Loucy (cell line): ENCODE data around the gene GIGYF2.

Experiments used
- H2AFZ ChIP-seq: fragments of 200-600 bp; sonication (generic); 2 replicates; pipeline ENCODE4 v1.6.0; 2016; ENCODE audit warnings: antibody characterized with exemption, mild to moderate bottlenecking, low read length, moderate library complexity
- H3F3A ChIP-seq: fragments of 200-600 bp; 2 replicates; pipeline ENCODE4 v1.6.0; 2016; ENCODE audit warnings: antibody characterized with exemption, low read depth, mild to moderate bottlenecking
- H3K27me3 ChIP-seq: fragments of 200-600 bp; sonication (generic); 2 replicates; pipeline ENCODE4 v1.6.1; 2014; ENCODE audit warnings: low read length, mild to moderate bottlenecking; ENCODE audit not compliant: insufficient read depth, poor library complexity, severe bottlenecking
- H3K36me3 ChIP-seq: fragments of 200-600 bp; sonication (generic); 2 replicates; pipeline ENCODE4 v1.6.1; 2016; ENCODE audit warnings: low read length; ENCODE audit not compliant: insufficient read depth
- H3K4me1 ChIP-seq: fragments of 200-600 bp; sonication (generic); 2 replicates; pipeline ENCODE4 v1.5.1; 2014; ENCODE audit warnings: low read length, mild to moderate bottlenecking; ENCODE audit not compliant: insufficient read depth, poor library complexity, severe bottlenecking
- H3K4me2 ChIP-seq: fragments of 200-600 bp; sonication (generic); 2 replicates; pipeline ENCODE4 v1.6.0; 2014; ENCODE audit warnings: antibody characterized with exemption, low read length, low read depth, mild to moderate bottlenecking; ENCODE audit not compliant: poor library complexity, severe bottlenecking
- H3K4me3 ChIP-seq: fragments of 200-600 bp; sonication (generic); 2 replicates; pipeline ENCODE4 v1.5.1; 2014; ENCODE audit warnings: low read length, mild to moderate bottlenecking, mixed read lengths; ENCODE audit not compliant: poor library complexity, severe bottlenecking
- H3K79me2 ChIP-seq: fragments of 200-600 bp; sonication (generic); 2 replicates; pipeline ENCODE4 v1.6.1; 2014; ENCODE audit warnings: low read length; ENCODE audit not compliant: insufficient read depth
- H3K9ac ChIP-seq: fragments of 200-600 bp; sonication (generic); 2 replicates; pipeline ENCODE4 v1.6.0; 2014; ENCODE audit warnings: mild to moderate bottlenecking, low read depth, low read length, moderate library complexity; ENCODE audit not compliant: poor library complexity, severe bottlenecking
- H3K9me2 ChIP-seq: fragments of 200-600 bp; sonication (generic); replicated peaks from 2 replicates; pipeline ENCODE4 v1.6.1; 2016; ENCODE audit warnings: low read depth, low read length, mixed read lengths
- H3K9me3 ChIP-seq: fragments of 200-600 bp; sonication (generic); 2 replicates; pipeline ENCODE4 v1.6.1; 2014; ENCODE audit warnings: mild to moderate bottlenecking, antibody characterized with exemption, low read length, low read depth; ENCODE audit not compliant: insufficient read depth
- H4K20me1 ChIP-seq: fragments of 200-600 bp; sonication (generic); 2 replicates; pipeline ENCODE4 v1.6.0; 2014; ENCODE audit warnings: antibody characterized with exemption, low read length, mild to moderate bottlenecking; ENCODE audit not compliant: insufficient read depth, poor library complexity, severe bottlenecking
- CTCF ChIP-seq: fragments of 200-600 bp; sonication (generic); conservative IDR thresholded peaks from 2 replicates; pipeline ENCODE4 v1.5.1; 2014; ENCODE audit warnings: mild to moderate bottlenecking, antibody characterized with exemption, low read length
- EZH2phosphoT487 ChIP-seq: fragments of 200-600 bp; IDR thresholded peaks from 2 replicates; pipeline ENCODE4 v1.6.1; 2018; ENCODE audit warnings: antibody characterized with exemption, mild to moderate bottlenecking, moderate library complexity, borderline replicate concordance

The GIGYF2 gene

GRCh38 chr2:232789082-232789481, 92.0 kb downstream of the GIGYF2 start:
- no peak overlapping the region for H3K9ac ChIP-seq
- no peaks in the 10 kb centered on the region for H4K20me1 ChIP-seq
- H3F3A ChIP-seq: no peaks in the 10 kb centered on the region
- H3K4me2 ChIP-seq: no peak overlapping the region
- H3K36me3 ChIP-seq: peaks cover 59% of the 10 kb centered on the region
- no peaks in the 10 kb centered on the region for H3K9me3 ChIP-seq
- no peak overlapping the region for H3K4me3 ChIP-seq
- H3K27me3 ChIP-seq: no peaks in the 10 kb centered on the region
- H3K9me2 ChIP-seq: no peaks in the 10 kb centered on the region
- peaks cover 9% of the 10 kb centered on the region for H3K4me1 ChIP-seq
- H3K79me2 ChIP-seq: no peaks in the 10 kb centered on the region
- H2AFZ ChIP-seq: no peak overlapping the region
- TF ChIP-seq CTCF (no peak), EZH2phosphoT487 (no peak)

- no peaks in the 10 kb centered on the region for H3F3A ChIP-seq
- H3K4me3 ChIP-seq: no peak overlapping the region
- no peaks in the 10 kb centered on the region for H3K9me3 ChIP-seq
- no peaks in the 10 kb centered on the region for H3K79me2 ChIP-seq
- no peak overlapping the region for H3K9ac ChIP-seq
- peaks cover 9% of the 10 kb centered on the region for H3K4me1 ChIP-seq
- no peaks in the 10 kb centered on the region for H3K9me2 ChIP-seq
- H3K36me3 ChIP-seq: peaks cover 83% of the 10 kb centered on the region
- H2AFZ ChIP-seq: no peak overlapping the region
- no peaks in the 10 kb centered on the region for H4K20me1 ChIP-seq
- H3K27me3 ChIP-seq: no peaks in the 10 kb centered on the region
- H3K4me2 ChIP-seq: no peak overlapping the region
- no peak for TF ChIP-seq CTCF
- TF ChIP-seq EZH2phosphoT487: no peak
Observed at GRCh38 chr2:232791518-232791917, 94.4 kb downstream of the GIGYF2 start.

- H3K36me3 ChIP-seq: peaks cover 89% of the 10 kb centered on the region
- no peaks in the 10 kb centered on the region for H3K27me3 ChIP-seq
- no peaks in the 10 kb centered on the region for H4K20me1 ChIP-seq
- no peak overlapping the region for H3K9ac ChIP-seq
- H3K4me2 ChIP-seq: no peak overlapping the region
- H3K4me3 ChIP-seq: no peak overlapping the region
- no peak overlapping the region for H2AFZ ChIP-seq
- H3F3A ChIP-seq: no peaks in the 10 kb centered on the region
- H3K9me3 ChIP-seq: no peaks in the 10 kb centered on the region
- no peaks in the 10 kb centered on the region for H3K9me2 ChIP-seq
- peaks cover under 1% of the 10 kb centered on the region for H3K4me1 ChIP-seq
- no peaks in the 10 kb centered on the region for H3K79me2 ChIP-seq
- TF ChIP-seq EZH2phosphoT487: no peak
- TF ChIP-seq CTCF: no peak
Observed at GRCh38 chr2:232793271-232793670, 96.1 kb downstream of the GIGYF2 start.
